GM23338 (cell line): Measurements from ENCODE around the gene TBC1D21.

ENCODE experiments used
- CREB1 ChIP-seq: fragments of 250-450 bp; sonication (Bioruptor Pico); IDR thresholded peaks from 2 replicates; pipeline ENCODE4 v1.5.0; 2020; ENCODE audit warnings: low read depth, mild to moderate bottlenecking, moderate library complexity
- TF ChIP-seq, protein P1 (sequence below), 2 experiments: fragments of 200-600 bp in 1 of 2; sonication (generic) in 1 of 2; conservative IDR thresholded peaks; 2 replicates each; pipeline versions ENCODE4 v1.5.1 to v1.6.1; 2016 to 2017; ENCODE audit warnings: antibody characterized with exemption in 2 of 2, low read depth in 2 of 2, mild to moderate bottlenecking in 2 of 2, moderate library complexity in 1 of 2

DNA sequence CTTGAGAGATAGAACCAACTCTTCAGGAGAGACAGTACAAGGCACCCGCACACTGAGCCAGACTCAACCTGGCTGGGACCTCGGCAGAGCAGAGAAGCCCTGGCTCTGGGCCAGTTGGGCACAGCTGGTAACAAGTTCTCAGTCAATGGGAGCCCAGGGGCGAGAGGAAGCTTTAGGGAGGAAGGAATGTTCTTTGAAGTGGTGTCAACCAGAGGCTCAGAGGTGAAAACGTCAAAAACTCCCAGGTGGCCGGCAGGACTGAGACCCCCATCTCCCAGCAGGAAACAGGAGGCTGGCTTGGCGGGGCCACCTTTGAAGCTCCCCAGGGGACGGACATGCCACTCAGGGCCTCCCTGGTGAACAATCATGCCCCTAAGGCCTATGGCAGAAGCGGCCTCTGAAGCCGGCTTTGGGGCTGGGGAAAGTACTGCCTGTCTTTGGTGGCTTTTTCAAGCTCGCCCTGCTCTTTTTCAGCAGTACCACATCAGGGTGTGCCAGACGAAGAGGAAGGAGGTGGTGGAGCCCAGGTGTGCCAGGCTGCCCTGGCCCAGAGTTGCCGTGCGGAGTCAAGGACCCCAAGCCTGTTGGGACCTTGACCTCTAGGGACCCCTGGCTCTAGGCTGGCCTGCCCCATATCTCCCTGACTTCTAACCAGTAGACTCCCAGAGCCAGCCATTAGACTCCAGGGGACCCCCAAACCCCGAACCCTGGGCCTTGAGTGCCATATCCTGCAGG lies 16.7 kb upstream of the TBC1D21 start:
- no peak for TF ChIP-seq CREB1 (CRISPR knock-in tag)
- TF ChIP-seq, protein P1, sequence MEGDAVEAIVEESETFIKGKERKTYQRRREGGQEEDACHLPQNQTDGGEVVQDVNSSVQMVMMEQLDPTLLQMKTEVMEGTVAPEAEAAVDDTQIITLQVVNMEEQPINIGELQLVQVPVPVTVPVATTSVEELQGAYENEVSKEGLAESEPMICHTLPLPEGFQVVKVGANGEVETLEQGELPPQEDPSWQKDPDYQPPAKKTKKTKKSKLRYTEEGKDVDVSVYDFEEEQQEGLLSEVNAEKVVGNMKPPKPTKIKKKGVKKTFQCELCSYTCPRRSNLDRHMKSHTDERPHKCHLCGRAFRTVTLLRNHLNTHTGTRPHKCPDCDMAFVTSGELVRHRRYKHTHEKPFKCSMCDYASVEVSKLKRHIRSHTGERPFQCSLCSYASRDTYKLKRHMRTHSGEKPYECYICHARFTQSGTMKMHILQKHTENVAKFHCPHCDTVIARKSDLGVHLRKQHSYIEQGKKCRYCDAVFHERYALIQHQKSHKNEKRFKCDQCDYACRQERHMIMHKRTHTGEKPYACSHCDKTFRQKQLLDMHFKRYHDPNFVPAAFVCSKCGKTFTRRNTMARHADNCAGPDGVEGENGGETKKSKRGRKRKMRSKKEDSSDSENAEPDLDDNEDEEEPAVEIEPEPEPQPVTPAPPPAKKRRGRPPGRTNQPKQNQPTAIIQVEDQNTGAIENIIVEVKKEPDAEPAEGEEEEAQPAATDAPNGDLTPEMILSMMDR (conservative IDR thresholded peaks at IDR 0.05; ENCODE audit: low read depth in 2 of 2) = no peak
